HEK293T (cell line): Measurements from ENCODE around the gene MED26.

Experiments
- BHLHE40 ChIP-seq: fragments of 450-650 bp; IDR thresholded peaks from 2 replicates; pipeline ENCODE4 v1.6.1; 2016; ENCODE audit warnings: mild to moderate bottlenecking, moderate library complexity, borderline replicate concordance
- CTBP1 ChIP-seq: fragments of 450-650 bp; IDR thresholded peaks from 2 replicates; pipeline ENCODE4 v1.6.1; 2016; ENCODE audit warnings: borderline replicate concordance
- ELF4 ChIP-seq: fragments of 450-650 bp; IDR thresholded peaks from 2 replicates; pipeline ENCODE4 v1.6.1; 2017; ENCODE audit warnings: antibody characterized with exemption
- FOXK2 ChIP-seq: fragments of 450-650 bp; IDR thresholded peaks from 2 replicates; pipeline ENCODE4 v1.6.1; 2016; ENCODE audit warnings: mild to moderate bottlenecking
- FOXM1 ChIP-seq: fragments of 450-650 bp; IDR thresholded peaks from 2 replicates; pipeline ENCODE4 v1.6.1; 2017; ENCODE audit warnings: mild to moderate bottlenecking, borderline replicate concordance
- NFRKB ChIP-seq: fragments of 450-650 bp; IDR thresholded peaks from 2 replicates; pipeline ENCODE4 v1.6.1; 2016; ENCODE audit warnings: mild to moderate bottlenecking, moderate library complexity
- SP1 ChIP-seq: fragments of 450-650 bp; IDR thresholded peaks from 2 replicates; pipeline ENCODE4 v1.6.1; 2017
- SUZ12 ChIP-seq: fragments of 450-650 bp; IDR thresholded peaks from 2 replicates; pipeline ENCODE4 v1.6.1; 2016; ENCODE audit warnings: mild to moderate bottlenecking
- TARDBP ChIP-seq: fragments of 450-650 bp; IDR thresholded peaks from 2 replicates; pipeline ENCODE4 v1.6.1; 2016
- ZNF384 ChIP-seq: fragments of 450-650 bp; IDR thresholded peaks from 2 replicates; pipeline ENCODE4 v1.6.1; 2016
- TF ChIP-seq, protein P1 (sequence below): fragments of 450-650 bp; IDR thresholded peaks from 2 replicates; pipeline ENCODE4 v1.6.1; 2016

DNA sequence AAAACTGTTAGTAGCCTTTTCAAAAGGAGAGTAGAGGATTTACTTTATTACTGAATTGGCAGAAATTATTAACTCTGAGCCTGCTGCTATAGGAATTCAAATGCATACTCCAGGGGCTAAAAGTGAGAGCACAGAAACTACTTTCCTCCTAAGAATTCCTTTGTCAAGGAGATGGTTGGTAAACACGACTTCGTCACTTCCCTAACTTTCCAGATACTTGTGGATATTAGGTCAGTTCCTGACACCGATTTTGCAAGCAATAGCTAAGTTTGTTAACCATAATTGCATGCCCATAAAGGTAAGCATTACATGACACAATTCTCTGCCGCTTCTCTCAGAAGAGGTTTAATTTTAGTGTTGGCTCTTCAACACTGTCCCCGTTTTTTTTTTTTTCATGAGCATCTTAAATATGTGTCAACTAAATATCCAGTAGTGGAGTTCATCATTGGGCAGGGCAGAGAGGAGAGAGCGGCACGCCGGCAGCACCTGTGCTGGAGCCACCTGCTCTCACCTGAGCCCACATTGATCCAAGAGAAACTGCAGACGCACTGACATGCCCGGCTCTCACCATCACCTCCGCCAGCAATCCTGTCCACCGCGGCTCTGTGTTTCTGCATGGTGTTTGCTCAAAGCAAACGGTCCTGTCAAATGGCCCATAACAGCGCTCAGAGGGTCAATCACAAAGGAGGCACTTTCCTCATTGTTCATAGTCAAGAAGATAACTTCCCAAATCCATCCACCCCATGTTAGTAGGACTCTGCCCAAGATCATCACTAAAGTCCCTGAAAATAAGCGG lies 2.6 kb downstream of the MED26 start:
- TF ChIP-seq SP1, result no peak
- no peak for TF ChIP-seq CTBP1
- TF ChIP-seq FOXM1, result no peak
- TF ChIP-seq FOXK2, result no peak
- TF ChIP-seq, protein P1, sequence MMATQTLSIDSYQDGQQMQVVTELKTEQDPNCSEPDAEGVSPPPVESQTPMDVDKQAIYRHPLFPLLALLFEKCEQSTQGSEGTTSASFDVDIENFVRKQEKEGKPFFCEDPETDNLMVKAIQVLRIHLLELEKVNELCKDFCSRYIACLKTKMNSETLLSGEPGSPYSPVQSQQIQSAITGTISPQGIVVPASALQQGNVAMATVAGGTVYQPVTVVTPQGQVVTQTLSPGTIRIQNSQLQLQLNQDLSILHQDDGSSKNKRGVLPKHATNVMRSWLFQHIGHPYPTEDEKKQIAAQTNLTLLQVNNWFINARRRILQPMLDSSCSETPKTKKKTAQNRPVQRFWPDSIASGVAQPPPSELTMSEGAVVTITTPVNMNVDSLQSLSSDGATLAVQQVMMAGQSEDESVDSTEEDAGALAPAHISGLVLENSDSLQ, result no peak
- no peak for TF ChIP-seq NFRKB
- no peak for TF ChIP-seq TARDBP
- no peak for TF ChIP-seq SUZ12
- TF ChIP-seq ELF4, result no peak
- TF ChIP-seq ZNF384, result no peak
- TF ChIP-seq BHLHE40, result no peak
